Keratinocyte (primary cell): ENCODE data around the gene CTIF.

ENCODE experiments used
- CTCF ChIP-seq, 3 experiments: IDR thresholded peaks in 1 of 3; conservative IDR thresholded peaks in 1 of 3; optimal IDR thresholded peaks in 1 of 3; 2 replicates in 2 of 3; 3 replicates in 1 of 3; pipeline versions ENCODE3 to v1.5.1; 2011; ENCODE audit warnings: low read length in 3 of 3, mild to moderate bottlenecking in 3 of 3, moderate library complexity in 2 of 3, control low read depth in 1 of 3, inconsistent platforms in 1 of 3; ENCODE audit not compliant: insufficient read depth in 2 of 3; ENCODE audit errors: extremely low read depth in 1 of 3
- EZH2 ChIP-seq: IDR thresholded peaks from one replicate; pipeline ENCODE4 v1.6.1; 2012; ENCODE audit warnings: inconsistent platforms, mild to moderate bottlenecking, low read length, moderate library complexity

- no peak for TF ChIP-seq EZH2
- no peak for TF ChIP-seq CTCF (optimal IDR thresholded peaks at IDR 0.05 in 1 of 3, IDR thresholded peaks at IDR 0.05 in 1 of 3, conservative IDR thresholded peaks at IDR 0.05 in 1 of 3; ENCODE audit: extremely low read depth in 1 of 3, insufficient read depth in 2 of 3, low read length in 3 of 3)
Observed at GRCh38 chr18:48530399-48531081, 8.3 kb upstream of the CTIF start.
